Measurements from ENCODE around the gene EXOC8. TPM values are rescaled to one million over a fixed set of nuclear protein-coding genes. Genes with fewer than 3 reads are reported as not detected.

The EXOC8 gene
- total RNA-seq, 1 donor from 2014 or later = 9.9 TPM

GRCh38 chr1:231326248-231326647 is 11.4 kb downstream of the EXOC8 start:
- intact Hi-C loops (cut with DNase I) = no loop called here
- Histone ChIP-seq H3K9me3 (no peaks in the 10 kb centered on the region), H3K36me3 (no peaks in the 10 kb centered on the region), H3K4me3 (no peak overlapping the region), H3K4me1 (no peaks in the 10 kb centered on the region), H3K27me3 (no peaks in the 10 kb centered on the region), H3K27ac (no peak overlapping the region)
- TF ChIP-seq, protein P1, sequence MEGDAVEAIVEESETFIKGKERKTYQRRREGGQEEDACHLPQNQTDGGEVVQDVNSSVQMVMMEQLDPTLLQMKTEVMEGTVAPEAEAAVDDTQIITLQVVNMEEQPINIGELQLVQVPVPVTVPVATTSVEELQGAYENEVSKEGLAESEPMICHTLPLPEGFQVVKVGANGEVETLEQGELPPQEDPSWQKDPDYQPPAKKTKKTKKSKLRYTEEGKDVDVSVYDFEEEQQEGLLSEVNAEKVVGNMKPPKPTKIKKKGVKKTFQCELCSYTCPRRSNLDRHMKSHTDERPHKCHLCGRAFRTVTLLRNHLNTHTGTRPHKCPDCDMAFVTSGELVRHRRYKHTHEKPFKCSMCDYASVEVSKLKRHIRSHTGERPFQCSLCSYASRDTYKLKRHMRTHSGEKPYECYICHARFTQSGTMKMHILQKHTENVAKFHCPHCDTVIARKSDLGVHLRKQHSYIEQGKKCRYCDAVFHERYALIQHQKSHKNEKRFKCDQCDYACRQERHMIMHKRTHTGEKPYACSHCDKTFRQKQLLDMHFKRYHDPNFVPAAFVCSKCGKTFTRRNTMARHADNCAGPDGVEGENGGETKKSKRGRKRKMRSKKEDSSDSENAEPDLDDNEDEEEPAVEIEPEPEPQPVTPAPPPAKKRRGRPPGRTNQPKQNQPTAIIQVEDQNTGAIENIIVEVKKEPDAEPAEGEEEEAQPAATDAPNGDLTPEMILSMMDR (IDR thresholded peaks at IDR 0.05) = no peak
- no peak for DNase-seq (ENCODE audit: low spot score in 2 of 2)

GRCh38 chr1:231324660-231325059 is 13.0 kb downstream of the EXOC8 start:
- no peaks in the 10 kb centered on the region for H3K36me3 ChIP-seq
- no peaks in the 10 kb centered on the region for H3K27me3 ChIP-seq
- TF ChIP-seq, protein P1 (IDR thresholded peaks at IDR 0.05) = no peak
- H3K4me1 ChIP-seq = no peaks in the 10 kb centered on the region
- no peak overlapping the region for H3K27ac ChIP-seq
- intact Hi-C loops (cut with DNase I) = no loop called here
- no peak for DNase-seq (ENCODE audit: low spot score in 2 of 2)
- no peak overlapping the region for H3K4me3 ChIP-seq
- no peaks in the 10 kb centered on the region for H3K9me3 ChIP-seq

- no peaks in the 10 kb centered on the region for H3K36me3 ChIP-seq
- TF ChIP-seq, protein P1 (IDR thresholded peaks at IDR 0.05) = no peak
- no peak for DNase-seq (ENCODE audit: low spot score in 2 of 2)
Observed at GRCh38 chr1:231322880-231323530, 14.6 kb downstream of the EXOC8 start.

DNA sequence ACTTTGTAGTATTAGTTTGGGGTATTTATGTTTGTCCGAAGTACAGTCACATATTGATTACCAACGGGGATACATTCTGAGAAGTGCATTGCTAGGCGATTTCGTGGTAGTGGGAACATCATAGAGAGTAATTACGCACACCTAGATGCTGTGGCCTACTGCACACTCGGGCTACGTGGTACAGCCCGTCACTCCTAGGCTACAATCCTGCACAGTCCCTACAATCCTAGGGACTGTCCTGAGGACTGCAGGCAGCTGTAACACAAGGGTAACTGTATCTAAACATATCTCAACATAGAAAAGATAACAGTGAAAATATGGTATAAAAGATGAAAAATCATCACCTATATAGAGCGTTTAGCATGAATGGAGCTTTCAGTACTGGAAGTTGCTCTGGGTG is 18.6 kb downstream of the EXOC8 start:
- H3K4me3 ChIP-seq = no peak overlapping the region
- no peak for DNase-seq (ENCODE audit: low spot score in 2 of 2)
- no peak overlapping the region for H3K27ac ChIP-seq
- H3K9me3 ChIP-seq = no peaks in the 10 kb centered on the region
- intact Hi-C loops (cut with DNase I) = no loop called here
- TF ChIP-seq, protein P1 (IDR thresholded peaks at IDR 0.05) = no peak
- no peaks in the 10 kb centered on the region for H3K36me3 ChIP-seq
- H3K4me1 ChIP-seq = no peaks in the 10 kb centered on the region
- no peaks in the 10 kb centered on the region for H3K27me3 ChIP-seq

More at GRCh38 chr1:231322880-231323530, 14.6 kb downstream of the EXOC8 start:
- Histone ChIP-seq H3K4me3 (no peak overlapping the region), H3K27ac (no peak overlapping the region), H3K4me1 (no peaks in the 10 kb centered on the region), H3K27me3 (no peaks in the 10 kb centered on the region), H3K9me3 (no peaks in the 10 kb centered on the region)
- intact Hi-C loops (cut with DNase I) = no loop called here

GRCh38 chr1:231318568-231318967 is 19.1 kb downstream of the EXOC8 start:
- no peak for DNase-seq (ENCODE audit: low spot score in 2 of 2)
- no peaks in the 10 kb centered on the region for H3K27me3 ChIP-seq
- TF ChIP-seq, protein P1 (IDR thresholded peaks at IDR 0.05) = no peak
- H3K4me1 ChIP-seq = no peaks in the 10 kb centered on the region
- no peak overlapping the region for H3K27ac ChIP-seq
- no peaks in the 10 kb centered on the region for H3K9me3 ChIP-seq
- no peaks in the 10 kb centered on the region for H3K36me3 ChIP-seq
- intact Hi-C loops (cut with DNase I) = no loop called here
- H3K4me3 ChIP-seq = no peak overlapping the region

DNA sequence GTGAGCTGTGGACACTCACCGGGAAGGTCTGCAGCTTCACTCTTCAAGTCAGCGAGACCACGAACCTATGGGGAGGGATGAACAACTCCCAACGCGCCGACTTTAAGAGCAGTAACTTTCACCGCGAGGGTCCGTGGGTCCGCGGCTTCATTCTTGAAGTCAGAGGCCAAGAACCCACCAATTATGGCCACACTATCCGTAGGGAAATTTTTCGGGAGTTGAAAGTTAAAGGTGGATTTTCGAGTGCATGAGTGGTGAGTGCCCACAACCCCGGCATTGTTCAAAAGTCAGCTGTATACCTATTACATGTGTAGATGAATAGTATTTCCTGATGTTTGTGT is 19.7 kb downstream of the EXOC8 start:
- H3K27ac ChIP-seq = no peak overlapping the region
- no peaks in the 10 kb centered on the region for H3K9me3 ChIP-seq
- H3K36me3 ChIP-seq = no peaks in the 10 kb centered on the region
- no peaks in the 10 kb centered on the region for H3K4me1 ChIP-seq
- intact Hi-C loops (cut with DNase I) = no loop called here
- DNase-seq (ENCODE audit: low spot score in 2 of 2) = no peak
- no peak overlapping the region for H3K4me3 ChIP-seq
- no peaks in the 10 kb centered on the region for H3K27me3 ChIP-seq
- TF ChIP-seq, protein P1 (IDR thresholded peaks at IDR 0.05) = no peak
